ENCODE measurements around the gene PLCH2.

The PLCH2 gene

GRCh38 chr1:2432441-2432844 lies 43.6 kb upstream of the PLCH2 start:
- no peak overlapping the region for H3K4me2 ChIP-seq (ENCODE audit: low read depth, low read length, poor library complexity, severe bottlenecking)
- no peak overlapping the region for H3K9ac ChIP-seq (ENCODE audit: low read depth, low read length, poor library complexity, severe bottlenecking)
- H3F3A ChIP-seq (ENCODE audit: low read depth) = no peaks in the 10 kb centered on the region
- no peaks in the 10 kb centered on the region for H3K4me1 ChIP-seq (ENCODE audit: insufficient read depth, low read length, poor library complexity, severe bottlenecking)
- peaks cover 2% of the 10 kb centered on the region; the same call in 1 of the 2 replicates for H3K9me3 ChIP-seq (ENCODE audit: insufficient read depth, low read depth, low read length)
- H3K9me2 ChIP-seq (replicated peaks; ENCODE audit: low read depth, low read length) = no peaks in the 10 kb centered on the region
- no peaks in the 10 kb centered on the region for H3K27me3 ChIP-seq (ENCODE audit: insufficient read depth, low read length, poor library complexity, severe bottlenecking)
- H4K20me1 ChIP-seq (ENCODE audit: insufficient read depth, low read length, poor library complexity, severe bottlenecking) = no peaks in the 10 kb centered on the region
- no peaks in the 10 kb centered on the region for H3K36me3 ChIP-seq (ENCODE audit: insufficient read depth, low read length)
- H2AFZ ChIP-seq (ENCODE audit: low read length) = no peak overlapping the region
- TF ChIP-seq, protein P1, sequence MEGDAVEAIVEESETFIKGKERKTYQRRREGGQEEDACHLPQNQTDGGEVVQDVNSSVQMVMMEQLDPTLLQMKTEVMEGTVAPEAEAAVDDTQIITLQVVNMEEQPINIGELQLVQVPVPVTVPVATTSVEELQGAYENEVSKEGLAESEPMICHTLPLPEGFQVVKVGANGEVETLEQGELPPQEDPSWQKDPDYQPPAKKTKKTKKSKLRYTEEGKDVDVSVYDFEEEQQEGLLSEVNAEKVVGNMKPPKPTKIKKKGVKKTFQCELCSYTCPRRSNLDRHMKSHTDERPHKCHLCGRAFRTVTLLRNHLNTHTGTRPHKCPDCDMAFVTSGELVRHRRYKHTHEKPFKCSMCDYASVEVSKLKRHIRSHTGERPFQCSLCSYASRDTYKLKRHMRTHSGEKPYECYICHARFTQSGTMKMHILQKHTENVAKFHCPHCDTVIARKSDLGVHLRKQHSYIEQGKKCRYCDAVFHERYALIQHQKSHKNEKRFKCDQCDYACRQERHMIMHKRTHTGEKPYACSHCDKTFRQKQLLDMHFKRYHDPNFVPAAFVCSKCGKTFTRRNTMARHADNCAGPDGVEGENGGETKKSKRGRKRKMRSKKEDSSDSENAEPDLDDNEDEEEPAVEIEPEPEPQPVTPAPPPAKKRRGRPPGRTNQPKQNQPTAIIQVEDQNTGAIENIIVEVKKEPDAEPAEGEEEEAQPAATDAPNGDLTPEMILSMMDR (conservative IDR thresholded peaks at IDR 0.05; ENCODE audit: low read length) = no peak
- TF ChIP-seq EZH2phosphoT487 (IDR thresholded peaks at IDR 0.05; ENCODE audit: borderline replicate concordance) = no peak
- no peaks in the 10 kb centered on the region for H3K79me2 ChIP-seq (ENCODE audit: insufficient read depth, low read length)
- H3K4me3 ChIP-seq (ENCODE audit: low read length, poor library complexity, severe bottlenecking) = no peak overlapping the region

DNA sequence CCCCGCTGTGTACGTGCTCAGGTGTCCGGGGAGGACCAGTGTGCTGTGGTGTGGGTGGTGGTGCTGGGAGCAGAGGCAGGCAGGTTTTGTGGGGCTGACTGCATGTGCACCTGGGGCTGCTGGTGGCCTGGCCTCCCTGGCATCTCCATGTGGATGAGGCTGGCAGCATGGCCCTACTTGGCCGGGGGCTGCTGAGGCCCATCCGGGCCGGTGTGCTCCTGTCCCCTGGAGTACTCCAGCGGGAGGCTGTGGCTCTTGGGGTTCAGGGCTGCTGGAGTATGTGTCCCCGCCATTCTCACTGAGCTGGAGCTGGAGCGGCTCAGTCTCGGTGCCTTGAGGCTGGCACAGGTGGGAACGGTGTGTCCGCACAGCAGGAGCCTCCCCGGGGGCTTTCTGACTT lies 42.9 kb upstream of the PLCH2 start:
- H3K4me2 ChIP-seq (ENCODE audit: low read depth, low read length, poor library complexity, severe bottlenecking) = no peak overlapping the region

GRCh38 chr1:2433936-2434655 lies 42.0 kb upstream of the PLCH2 start:
- Histone ChIP-seq H3K9me3 (ENCODE audit: insufficient read depth, low read depth, low read length) (peaks cover 2% of the 10 kb centered on the region; the same call in 1 of the 2 replicates), H3K4me2 (ENCODE audit: low read depth, low read length, poor library complexity, severe bottlenecking) (no peak overlapping the region), H3K36me3 (ENCODE audit: insufficient read depth, low read length) (no peaks in the 10 kb centered on the region), H3K9ac (ENCODE audit: low read depth, low read length, poor library complexity, severe bottlenecking) (no peak overlapping the region), H3K9me2 (replicated peaks; ENCODE audit: low read depth, low read length) (no peaks in the 10 kb centered on the region), H3K4me1 (ENCODE audit: insufficient read depth, low read length, poor library complexity, severe bottlenecking) (no peaks in the 10 kb centered on the region), H2AFZ (ENCODE audit: low read length) (no peak overlapping the region), H4K20me1 (ENCODE audit: insufficient read depth, low read length, poor library complexity, severe bottlenecking) (no peaks in the 10 kb centered on the region), H3F3A (ENCODE audit: low read depth) (no peaks in the 10 kb centered on the region), H3K79me2 (ENCODE audit: insufficient read depth, low read length) (no peaks in the 10 kb centered on the region), H3K4me3 (ENCODE audit: low read length, poor library complexity, severe bottlenecking) (no peak overlapping the region), H3K27me3 (ENCODE audit: insufficient read depth, low read length, poor library complexity, severe bottlenecking) (no peaks in the 10 kb centered on the region)
- TF ChIP-seq, protein P1 (conservative IDR thresholded peaks at IDR 0.05; ENCODE audit: low read length) = no peak
- no peak for TF ChIP-seq EZH2phosphoT487 (IDR thresholded peaks at IDR 0.05; ENCODE audit: borderline replicate concordance)

More for the DNA sequence above, 42.9 kb upstream of the PLCH2 start:
- Histone ChIP-seq H3K27me3 (ENCODE audit: insufficient read depth, low read length, poor library complexity, severe bottlenecking) (no peaks in the 10 kb centered on the region), H3K9me2 (replicated peaks; ENCODE audit: low read depth, low read length) (no peaks in the 10 kb centered on the region), H3K4me3 (ENCODE audit: low read length, poor library complexity, severe bottlenecking) (no peak overlapping the region), H3F3A (ENCODE audit: low read depth) (no peaks in the 10 kb centered on the region), H3K36me3 (ENCODE audit: insufficient read depth, low read length) (no peaks in the 10 kb centered on the region), H3K9me3 (ENCODE audit: insufficient read depth, low read depth, low read length) (peaks cover 2% of the 10 kb centered on the region; the same call in 1 of the 2 replicates), H3K9ac (ENCODE audit: low read depth, low read length, poor library complexity, severe bottlenecking) (no peak overlapping the region), H3K79me2 (ENCODE audit: insufficient read depth, low read length) (no peaks in the 10 kb centered on the region), H3K4me1 (ENCODE audit: insufficient read depth, low read length, poor library complexity, severe bottlenecking) (no peaks in the 10 kb centered on the region), H2AFZ (ENCODE audit: low read length) (no peak overlapping the region), H4K20me1 (ENCODE audit: insufficient read depth, low read length, poor library complexity, severe bottlenecking) (no peaks in the 10 kb centered on the region)
- TF ChIP-seq, protein P1 (conservative IDR thresholded peaks at IDR 0.05; ENCODE audit: low read length) = no peak
- TF ChIP-seq EZH2phosphoT487 (IDR thresholded peaks at IDR 0.05; ENCODE audit: borderline replicate concordance) = no peak
